ENCODE measurements around the gene GPR18.

DNA sequence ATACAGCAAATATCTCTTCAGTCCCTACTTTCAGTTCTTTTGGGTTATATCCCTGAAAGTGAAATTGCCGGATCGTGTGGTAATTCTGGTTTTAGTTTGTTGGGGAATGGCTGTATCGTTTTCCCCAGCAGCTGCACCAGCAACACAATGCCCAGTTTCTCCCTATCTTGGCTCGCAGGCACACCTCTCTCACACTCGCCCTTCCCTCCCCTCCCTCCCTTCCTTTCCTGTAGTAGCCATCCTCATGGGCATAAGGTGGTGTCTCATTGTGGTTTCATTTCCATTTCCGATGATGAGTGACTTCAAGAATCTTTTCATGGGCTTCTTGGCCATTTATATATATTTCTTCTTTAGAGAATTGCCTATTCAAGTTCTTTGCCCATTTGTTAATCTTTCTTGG lies 8.6 kb upstream of the GPR18 start:
- TF ChIP-seq, protein P1, sequence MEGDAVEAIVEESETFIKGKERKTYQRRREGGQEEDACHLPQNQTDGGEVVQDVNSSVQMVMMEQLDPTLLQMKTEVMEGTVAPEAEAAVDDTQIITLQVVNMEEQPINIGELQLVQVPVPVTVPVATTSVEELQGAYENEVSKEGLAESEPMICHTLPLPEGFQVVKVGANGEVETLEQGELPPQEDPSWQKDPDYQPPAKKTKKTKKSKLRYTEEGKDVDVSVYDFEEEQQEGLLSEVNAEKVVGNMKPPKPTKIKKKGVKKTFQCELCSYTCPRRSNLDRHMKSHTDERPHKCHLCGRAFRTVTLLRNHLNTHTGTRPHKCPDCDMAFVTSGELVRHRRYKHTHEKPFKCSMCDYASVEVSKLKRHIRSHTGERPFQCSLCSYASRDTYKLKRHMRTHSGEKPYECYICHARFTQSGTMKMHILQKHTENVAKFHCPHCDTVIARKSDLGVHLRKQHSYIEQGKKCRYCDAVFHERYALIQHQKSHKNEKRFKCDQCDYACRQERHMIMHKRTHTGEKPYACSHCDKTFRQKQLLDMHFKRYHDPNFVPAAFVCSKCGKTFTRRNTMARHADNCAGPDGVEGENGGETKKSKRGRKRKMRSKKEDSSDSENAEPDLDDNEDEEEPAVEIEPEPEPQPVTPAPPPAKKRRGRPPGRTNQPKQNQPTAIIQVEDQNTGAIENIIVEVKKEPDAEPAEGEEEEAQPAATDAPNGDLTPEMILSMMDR (IDR thresholded peaks at IDR 0.05), result no peak
- TF ChIP-seq EZH2 (IDR thresholded peaks at IDR 0.05), result no peak

Measured in neural progenitor cell (in vitro differentiated cells).